ENCODE results near the gene WWOX. TPM values are rescaled to one million over a fixed set of nuclear protein-coding genes. Genes with fewer than 3 reads are reported as not detected.

WWOX gene
- total RNA-seq, 1 donor from 2014 or later, result 19.2 TPM

DNA sequence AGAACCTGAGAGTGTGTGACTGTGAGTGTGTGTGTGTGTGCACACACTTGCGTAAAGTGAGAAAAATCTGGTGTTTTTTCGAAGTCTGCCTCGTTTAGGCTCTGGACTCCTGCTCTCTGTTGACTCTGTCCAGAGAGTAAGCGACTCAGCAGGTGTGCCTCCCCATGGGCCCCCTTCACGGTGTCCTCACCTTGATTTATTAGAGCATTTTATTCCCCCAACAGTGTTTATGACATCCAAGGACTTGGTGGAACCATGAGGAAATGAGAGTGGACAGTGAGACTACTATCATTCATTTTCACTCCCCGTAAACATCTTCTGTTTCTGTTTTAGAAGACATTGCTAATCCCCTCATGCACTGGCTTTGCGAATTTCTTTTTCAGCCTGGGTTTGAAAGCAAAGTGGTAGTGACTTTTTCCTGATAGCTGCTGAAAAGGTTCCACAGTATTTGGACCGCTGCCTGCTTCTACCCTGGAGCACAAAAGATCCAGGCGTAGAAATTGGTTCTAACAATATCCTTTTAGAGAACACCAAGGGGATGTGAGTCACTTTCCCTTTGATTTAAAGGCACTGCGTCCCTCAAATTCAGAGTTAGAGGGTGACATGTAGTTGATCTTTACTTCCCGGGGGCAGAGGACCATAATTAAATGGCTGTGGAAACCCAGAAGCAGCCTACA lies 218.2 kb downstream of the WWOX start:
- H3K4me3 ChIP-seq, result peak overlapping the region; percentile 14
- TF ChIP-seq, protein P1, sequence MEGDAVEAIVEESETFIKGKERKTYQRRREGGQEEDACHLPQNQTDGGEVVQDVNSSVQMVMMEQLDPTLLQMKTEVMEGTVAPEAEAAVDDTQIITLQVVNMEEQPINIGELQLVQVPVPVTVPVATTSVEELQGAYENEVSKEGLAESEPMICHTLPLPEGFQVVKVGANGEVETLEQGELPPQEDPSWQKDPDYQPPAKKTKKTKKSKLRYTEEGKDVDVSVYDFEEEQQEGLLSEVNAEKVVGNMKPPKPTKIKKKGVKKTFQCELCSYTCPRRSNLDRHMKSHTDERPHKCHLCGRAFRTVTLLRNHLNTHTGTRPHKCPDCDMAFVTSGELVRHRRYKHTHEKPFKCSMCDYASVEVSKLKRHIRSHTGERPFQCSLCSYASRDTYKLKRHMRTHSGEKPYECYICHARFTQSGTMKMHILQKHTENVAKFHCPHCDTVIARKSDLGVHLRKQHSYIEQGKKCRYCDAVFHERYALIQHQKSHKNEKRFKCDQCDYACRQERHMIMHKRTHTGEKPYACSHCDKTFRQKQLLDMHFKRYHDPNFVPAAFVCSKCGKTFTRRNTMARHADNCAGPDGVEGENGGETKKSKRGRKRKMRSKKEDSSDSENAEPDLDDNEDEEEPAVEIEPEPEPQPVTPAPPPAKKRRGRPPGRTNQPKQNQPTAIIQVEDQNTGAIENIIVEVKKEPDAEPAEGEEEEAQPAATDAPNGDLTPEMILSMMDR (IDR thresholded peaks at IDR 0.05), result no peak

DNA sequence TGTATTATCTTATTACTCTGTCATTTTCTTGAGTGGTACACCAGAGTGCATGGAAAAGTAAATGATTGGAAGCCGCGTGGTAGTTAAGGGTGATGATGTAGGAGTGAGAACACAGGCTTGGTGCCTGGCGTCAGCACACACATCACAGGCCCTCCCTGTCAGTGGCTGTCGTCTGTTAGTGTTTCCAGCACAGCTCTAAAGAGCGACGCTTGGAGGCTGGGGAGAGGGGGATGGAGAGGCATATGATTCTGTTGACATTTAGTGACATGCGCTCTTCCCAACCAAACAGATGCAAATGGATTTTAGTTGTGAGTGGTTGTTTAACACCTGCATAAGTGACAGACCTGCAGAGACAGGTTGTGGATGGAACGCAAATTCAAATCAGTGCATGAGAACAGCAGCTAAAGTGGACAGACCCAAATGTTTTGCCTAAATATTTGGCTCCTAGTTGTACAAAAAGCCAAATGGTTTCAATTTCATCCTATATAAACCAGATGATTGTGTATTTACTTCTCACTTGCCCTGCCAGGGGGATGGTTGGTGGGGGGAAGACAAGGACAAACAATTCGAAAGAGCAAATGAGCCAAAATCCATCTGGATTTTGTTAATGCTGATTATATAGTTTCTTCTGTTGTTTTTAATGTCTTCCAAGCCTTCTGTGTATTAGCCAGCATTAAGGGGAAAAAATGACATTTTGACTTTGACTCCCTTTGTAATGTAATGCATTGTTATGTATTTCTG lies 222.3 kb downstream of the WWOX start:
- no peaks in the 10 kb centered on the region for H3K9me3 ChIP-seq
- no peak for ATAC-seq
- no peaks in the 10 kb centered on the region for H3K27me3 ChIP-seq (ENCODE audit: low read depth)
- DNase-seq, result no peak
- TF ChIP-seq, protein P1 (IDR thresholded peaks at IDR 0.05), result no peak
- no peaks in the 10 kb centered on the region for H3K4me1 ChIP-seq
- H3K36me3 ChIP-seq, result no peaks in the 10 kb centered on the region
- intact Hi-C loops (cut with DNase I), result no loop called here
- H3K4me3 ChIP-seq, result no peak overlapping the region
- H3K27ac ChIP-seq, result no peak overlapping the region

More for the DNA sequence above, 218.2 kb downstream of the WWOX start:
- no peaks in the 10 kb centered on the region for H3K9me3 ChIP-seq
- intact Hi-C loops (cut with DNase I), result no loop called here
- H3K4me1 ChIP-seq, result no peaks in the 10 kb centered on the region
- DNase-seq (no peak), ATAC-seq (no peak)
- no peak overlapping the region for H3K27ac ChIP-seq
- no peaks in the 10 kb centered on the region for H3K27me3 ChIP-seq (ENCODE audit: low read depth)
- H3K36me3 ChIP-seq, result no peaks in the 10 kb centered on the region

DNA sequence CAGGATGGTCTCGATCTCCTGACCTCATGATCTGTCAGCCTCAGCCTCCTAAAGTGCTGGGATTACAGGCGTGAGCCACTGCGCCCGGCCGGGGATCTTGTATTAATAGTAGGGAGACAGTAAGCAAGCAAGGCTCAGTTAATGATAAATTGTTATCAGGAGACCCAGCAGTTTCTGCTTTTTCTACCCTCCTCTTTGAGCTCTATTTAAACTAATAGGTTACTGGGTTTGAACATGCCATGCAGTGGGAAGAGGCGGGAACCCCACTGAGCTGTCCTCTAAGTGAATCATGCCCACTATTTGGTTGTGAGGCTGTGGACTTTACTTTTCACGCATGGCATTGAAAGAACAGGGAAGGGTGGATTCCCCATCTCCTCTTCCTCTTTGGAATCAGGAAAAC lies 223.9 kb downstream of the WWOX start:
- H3K27ac ChIP-seq, result no peak overlapping the region
- no peaks in the 10 kb centered on the region for H3K4me1 ChIP-seq
- H3K27me3 ChIP-seq (ENCODE audit: low read depth), result no peaks in the 10 kb centered on the region
- H3K9me3 ChIP-seq, result no peaks in the 10 kb centered on the region
- no peak overlapping the region for H3K4me3 ChIP-seq
- H3K36me3 ChIP-seq, result no peaks in the 10 kb centered on the region
- DNase-seq (no peak), ATAC-seq (no peak)
- TF ChIP-seq, protein P1 (IDR thresholded peaks at IDR 0.05), result no peak
- intact Hi-C loops (cut with DNase I), result no loop called here

DNA sequence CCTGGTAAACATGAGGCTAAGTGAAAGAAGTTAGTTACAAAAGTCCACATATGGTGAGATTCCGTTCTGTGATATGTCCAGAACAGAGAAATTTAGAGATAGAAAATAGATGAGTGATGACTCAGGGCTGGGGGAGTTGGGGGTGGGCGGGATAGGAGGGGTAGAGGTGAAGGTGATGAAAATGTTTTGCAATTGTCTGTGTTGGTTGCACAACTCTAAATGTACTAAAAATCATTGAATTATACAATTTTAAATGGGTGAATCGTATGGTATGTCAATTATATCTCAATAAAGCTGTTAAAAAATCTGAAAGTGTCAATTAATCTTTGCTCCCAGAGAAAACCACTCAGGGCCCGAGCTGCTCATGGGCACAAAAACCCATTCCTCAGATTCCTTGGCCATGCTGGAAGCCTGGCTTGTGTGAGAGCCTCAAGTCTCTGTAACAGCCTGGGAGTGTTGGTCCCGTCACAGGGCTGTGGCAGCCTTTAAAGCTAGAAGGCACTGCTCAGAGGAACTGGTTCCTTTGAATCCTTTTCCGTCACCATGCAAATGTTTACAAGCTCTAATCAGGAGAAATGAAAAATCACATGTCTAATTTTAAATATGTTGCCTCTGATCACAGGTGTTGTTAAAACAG lies 225.3 kb downstream of the WWOX start:
- H3K36me3 ChIP-seq, result no peaks in the 10 kb centered on the region
- intact Hi-C loops (cut with DNase I), result no loop called here
- ATAC-seq (no peak), DNase-seq (no peak)
- H3K9me3 ChIP-seq, result no peaks in the 10 kb centered on the region
- H3K4me1 ChIP-seq, result no peaks in the 10 kb centered on the region
- H3K27me3 ChIP-seq (ENCODE audit: low read depth), result no peaks in the 10 kb centered on the region
- TF ChIP-seq, protein P1 (IDR thresholded peaks at IDR 0.05), result no peak
- no peak overlapping the region for H3K27ac ChIP-seq
- H3K4me3 ChIP-seq, result no peak overlapping the region

DNA sequence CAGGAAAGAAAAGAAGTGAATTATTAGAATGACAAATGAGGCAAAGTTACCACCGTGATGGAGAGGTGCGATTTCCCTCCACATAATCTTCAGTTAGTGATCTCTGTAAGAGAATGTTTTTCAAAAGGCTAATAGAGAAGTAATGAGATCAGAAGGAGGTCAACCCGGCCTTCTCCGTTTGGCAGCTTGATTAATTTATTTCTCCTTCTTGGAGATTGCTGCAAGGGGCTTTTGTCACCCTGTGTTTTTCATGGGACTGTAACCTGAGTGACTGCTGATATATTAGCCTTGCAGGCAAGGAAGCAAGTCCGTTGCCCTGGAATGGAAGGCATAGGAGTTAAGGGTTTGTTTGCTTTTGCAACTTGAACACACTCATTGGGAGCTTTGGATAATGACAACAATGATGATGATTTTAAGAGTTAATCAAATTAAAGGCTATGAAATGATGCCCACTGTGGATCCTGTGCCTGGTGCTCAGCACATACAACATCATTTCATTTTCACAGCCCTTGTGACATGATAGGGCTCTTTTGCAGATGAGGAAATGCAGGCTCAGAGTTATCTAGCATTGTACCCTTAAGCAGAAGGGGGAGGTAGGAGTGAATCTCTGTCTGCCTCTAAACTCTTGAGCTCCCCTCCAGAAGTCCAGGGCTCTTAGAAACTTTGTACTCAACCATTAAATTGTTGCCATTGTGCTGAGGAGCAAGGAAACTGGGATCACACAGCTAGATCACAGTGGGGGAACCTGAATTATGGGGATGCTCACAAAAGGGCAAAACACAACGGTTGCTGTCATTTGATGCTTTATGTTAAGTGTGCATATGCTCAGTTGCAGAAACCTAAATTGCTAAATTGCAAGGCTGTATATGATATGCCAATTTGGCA lies 226.3 kb downstream of the WWOX start:
- Histone ChIP-seq H3K4me1 (no peaks in the 10 kb centered on the region), H3K27ac (no peak overlapping the region), H3K36me3 (no peaks in the 10 kb centered on the region), H3K9me3 (no peaks in the 10 kb centered on the region), H3K4me3 (no peak overlapping the region), H3K27me3 (ENCODE audit: low read depth) (no peaks in the 10 kb centered on the region)
- intact Hi-C loops (cut with DNase I), result no loop called here
- ATAC-seq (no peak), DNase-seq (no peak)
- TF ChIP-seq, protein P1 (IDR thresholded peaks at IDR 0.05), result no peak

Data from lower lobe of right lung (tissue), 2 donors.